ENCODE data around the gene TTBK2.

The TTBK2 gene

DNA sequence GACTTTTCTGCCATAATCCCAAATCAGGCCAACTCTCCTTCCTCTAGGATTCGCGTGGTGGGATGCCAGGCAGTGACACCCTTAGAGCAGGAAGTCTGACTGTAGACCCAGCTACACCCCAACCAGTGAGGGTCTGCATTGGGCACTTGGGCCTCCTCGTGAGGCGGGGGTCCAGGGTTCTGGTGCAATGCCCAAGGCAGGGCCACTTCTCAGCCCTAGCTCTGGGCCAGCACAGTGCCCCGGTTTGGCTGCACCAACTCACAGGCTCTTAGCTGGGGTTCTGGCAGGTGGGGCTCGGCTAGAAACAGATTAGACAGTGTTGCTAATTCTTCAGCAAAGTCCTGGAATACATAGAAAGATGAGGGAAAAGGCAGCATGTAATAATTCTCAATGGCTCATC is 196.3 kb downstream of the TTBK2 start:
- DNase-seq = no peak

DNA sequence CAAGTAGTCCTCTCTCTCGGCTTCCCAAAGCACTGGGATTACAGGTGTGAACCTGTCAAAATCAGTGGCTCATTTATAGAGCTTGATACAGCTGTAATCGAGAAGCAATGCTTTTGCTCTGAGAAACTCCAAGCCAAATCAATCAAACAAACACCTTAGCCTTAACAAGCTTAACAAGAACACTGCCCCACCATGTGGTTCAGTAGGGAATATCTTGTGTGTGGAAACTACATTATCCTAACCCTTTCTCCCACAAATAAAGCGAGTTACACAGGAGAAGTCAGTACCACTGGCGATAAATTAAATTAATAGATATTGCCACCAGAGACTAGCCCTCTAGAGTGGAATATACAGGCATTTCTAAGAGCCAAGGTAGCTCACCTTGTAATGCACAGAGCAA is 197.5 kb downstream of the TTBK2 start:
- no peak for DNase-seq

DNA sequence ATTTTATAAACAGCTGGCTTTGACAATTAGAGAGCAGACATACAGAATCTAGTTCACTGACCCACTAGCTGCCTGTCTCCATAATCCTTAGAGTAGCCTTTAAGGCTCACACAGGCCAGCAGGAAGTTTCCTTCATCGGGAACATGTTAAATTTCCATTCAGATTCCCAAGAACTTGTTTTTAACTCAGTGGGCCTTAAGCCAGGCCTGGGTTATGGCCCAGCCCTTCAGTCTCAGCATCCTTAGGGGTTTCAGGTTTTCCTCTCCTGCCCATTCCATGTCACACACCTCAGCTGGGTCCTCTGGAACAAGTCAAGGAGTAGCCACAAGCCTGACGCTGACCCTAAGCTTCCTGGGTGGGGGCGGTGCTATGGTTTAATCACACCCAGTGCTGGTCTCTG is 198.7 kb downstream of the TTBK2 start:
- DNase-seq = no peak

DNA sequence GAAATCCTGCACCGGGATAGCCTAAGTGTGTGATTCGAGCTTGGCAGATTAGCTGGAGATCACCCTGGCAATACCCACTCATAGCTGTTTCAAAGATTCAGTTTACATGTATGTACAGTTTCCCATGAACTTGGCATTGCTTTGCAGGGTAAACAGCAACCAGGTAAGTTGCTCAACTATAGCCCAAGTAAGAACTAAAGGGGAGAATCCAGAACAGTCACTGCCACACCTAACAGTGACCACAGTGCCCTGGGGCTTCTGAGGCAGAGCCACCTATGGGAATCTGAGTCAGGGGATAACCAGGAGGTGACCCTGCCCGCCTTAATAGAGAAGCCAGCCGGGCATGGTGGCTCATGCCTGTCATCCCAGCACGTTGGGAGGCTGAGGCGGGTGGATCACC is 199.6 kb downstream of the TTBK2 start:
- DNase-seq = no peak

DNA sequence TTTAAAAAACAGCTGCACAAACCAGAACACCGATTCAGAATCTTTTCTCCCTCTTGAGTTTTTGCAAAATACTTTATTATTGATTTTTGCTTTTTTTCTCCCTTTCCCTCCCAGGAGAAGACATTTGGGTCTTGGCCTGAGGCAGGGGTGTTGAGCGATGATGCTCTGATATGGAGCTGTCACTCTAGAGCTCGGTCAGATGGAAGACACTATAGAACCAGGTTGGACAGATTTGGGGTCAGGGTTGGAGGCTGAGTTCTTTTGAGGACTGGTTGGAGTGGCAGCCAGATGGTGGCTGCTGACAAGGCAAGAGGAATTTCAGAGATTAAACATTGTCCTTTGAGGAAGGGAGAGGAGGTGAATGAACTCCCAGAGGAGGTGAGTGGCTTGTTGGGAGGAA is 200.5 kb downstream of the TTBK2 start:
- DNase-seq = no peak

DNA sequence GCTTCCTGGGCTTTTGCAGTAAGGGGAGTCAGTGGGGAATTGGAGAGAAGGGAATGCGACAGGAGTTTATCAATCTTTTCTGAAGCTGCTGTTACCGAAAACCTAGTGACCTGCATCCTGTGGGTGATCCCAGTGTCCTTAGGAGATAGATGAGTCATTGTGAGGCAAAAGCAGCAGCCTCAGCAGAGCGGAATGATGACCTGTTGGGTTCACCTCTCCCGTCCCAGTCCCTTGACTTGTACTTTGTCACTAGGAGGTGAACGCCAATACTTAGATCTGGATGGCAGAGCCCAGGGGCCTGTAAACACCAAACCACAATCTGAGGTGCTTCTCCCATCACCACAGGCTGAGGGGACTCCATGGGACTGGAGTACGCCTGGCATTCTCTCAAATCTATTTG is 201.5 kb downstream of the TTBK2 start:
- no peak for DNase-seq

DNA sequence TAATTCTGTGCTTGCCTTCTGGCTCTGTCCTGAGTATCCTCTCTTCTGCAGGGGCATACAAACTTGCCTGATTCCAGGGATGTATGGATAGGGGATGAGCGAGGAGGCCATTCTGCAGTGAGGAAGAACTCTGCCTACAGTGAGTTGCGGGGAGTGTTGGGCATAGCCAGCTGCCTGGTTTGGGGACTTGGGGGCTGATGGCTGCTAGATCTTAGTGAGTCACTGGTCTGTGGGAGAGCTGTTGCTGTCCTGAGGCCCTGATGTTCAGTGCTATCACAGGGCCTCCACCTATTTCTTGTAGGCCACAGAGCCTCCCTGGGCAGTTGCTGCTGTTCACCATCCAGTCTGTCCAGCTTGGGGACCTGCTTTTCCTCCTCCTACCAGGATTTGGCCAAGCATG is 204.0 kb downstream of the TTBK2 start:
- DNase-seq = no peak

DNA sequence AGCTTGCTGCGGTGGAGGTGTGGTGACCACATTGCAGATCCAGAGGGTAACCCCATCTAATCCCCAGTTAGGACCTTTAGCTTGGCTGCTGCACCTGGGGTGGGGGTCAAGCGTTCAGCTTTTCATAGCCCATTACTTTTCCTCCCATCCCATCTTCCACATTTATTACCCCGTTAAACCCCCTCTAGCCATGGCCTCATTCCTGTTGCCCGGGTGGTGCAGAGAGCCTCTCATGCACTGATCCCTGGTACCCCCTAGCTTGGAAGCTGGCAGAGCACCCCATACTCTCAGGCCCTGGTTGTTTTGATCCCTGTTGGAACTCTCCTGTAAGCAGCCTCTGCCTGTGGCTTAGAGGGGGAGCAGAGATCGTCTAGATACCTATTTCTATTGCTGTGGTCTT is 204.5 kb downstream of the TTBK2 start:
- DNase-seq = no peak

DNA sequence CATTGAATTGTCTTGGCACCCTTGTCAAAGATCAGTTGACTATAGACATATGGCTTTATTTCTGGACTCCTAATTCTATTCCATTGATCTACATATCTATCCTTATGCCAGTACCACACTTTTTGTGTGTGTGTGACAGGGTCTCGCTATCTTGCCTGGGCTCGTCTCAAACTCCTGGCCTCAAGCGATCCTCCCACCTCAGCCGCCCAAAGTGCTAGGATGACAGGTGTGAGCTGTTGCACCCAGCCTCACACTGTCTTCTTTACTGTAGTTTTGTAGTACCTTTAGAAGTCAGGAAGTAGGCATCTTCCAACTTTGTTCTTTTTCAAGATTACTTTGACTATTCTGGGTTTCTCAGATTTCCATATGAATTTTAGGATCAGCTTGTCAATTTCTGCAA is 208.0 kb downstream of the TTBK2 start:
- DNase-seq = no peak

DNA sequence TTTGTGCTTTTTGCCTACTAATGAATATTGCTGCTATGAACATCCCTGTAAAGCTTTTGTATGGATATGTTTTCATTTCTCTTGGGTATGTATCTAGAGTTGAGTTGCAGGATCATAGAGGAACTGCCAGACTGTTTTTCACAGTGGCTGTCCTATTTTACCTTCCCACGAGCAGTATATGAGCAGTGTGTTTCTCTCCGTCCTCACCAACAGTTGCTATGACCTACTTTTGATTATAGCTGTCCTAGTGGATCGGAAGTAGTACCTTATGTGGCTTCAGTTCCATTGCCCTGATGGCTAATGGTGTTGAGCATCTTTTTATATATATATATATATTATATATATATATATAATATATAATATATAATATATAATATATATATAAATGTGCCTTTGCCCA is 208.8 kb downstream of the TTBK2 start:
- no peak for DNase-seq

DNA sequence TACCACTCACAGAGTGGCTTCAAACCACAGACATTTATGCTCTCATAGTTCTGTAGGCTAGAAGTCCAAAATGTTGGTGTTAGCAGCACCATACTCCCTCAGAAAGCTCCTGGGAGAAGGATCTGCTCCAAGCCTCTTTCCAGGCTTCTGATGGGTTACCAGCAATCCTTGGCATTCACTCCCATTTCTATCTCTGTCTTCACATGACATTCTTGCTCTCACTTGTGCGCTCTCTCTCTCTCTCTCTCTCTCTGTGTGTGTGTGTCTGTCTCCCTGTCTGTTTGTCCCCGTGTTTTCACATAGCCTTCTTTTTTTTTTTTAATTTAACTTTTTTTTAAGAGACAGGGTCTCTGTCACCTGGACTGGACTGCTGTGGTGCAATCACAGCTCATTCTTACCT is 209.9 kb downstream of the TTBK2 start:
- no peak for DNase-seq

DNA sequence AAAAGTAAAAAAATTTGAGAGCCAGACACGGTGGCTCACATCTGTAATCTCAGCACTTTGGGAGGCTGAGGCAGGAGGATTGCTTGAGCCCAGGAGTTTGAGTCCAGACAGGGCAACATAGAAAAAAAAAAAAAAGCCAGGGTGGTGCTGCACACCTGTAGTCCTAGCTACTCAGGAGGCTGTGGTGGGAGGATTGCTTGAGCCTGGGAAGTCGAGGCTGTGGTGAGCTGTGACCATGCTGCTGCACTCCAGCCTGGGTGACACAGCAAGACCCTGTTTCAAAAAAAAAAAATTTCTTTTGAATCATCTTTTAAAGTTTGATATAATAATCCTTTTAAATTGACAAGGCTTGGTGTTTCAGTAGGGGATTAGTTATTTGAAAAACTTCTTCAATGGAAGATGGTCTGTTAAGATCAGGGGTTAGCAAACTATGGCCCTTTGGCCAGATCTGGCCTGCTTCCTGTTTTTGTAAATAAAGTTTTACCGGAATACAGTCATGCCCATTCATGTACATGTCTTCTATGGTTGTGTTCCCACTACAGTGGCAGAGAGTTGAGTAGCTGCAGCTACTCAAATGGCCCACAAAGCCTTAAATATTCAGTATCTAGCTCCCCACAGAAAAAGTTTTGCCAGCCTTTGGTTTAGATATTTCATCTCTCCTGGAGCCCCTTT is 212.6 kb downstream of the TTBK2 start:
- no peak for DNase-seq

DNA sequence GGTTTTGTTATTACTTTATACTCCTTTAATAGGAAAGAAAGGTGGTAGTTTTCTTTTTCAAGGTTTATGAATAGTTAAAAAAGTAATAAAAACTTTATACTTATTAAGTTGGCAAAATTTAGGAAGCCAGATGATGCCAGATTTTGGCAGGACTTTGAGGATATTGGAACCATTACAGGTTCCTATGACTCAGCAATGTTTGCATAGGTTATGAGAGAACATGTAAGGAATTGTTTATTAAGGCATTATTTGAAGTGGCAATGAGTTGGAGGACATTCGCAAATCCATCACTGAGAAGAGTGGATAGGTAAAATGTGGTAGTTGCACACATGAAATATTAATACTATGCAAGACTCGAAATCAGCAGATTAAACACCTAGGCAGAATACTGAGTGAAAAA is 213.5 kb downstream of the TTBK2 start:
- no peak for DNase-seq

DNA sequence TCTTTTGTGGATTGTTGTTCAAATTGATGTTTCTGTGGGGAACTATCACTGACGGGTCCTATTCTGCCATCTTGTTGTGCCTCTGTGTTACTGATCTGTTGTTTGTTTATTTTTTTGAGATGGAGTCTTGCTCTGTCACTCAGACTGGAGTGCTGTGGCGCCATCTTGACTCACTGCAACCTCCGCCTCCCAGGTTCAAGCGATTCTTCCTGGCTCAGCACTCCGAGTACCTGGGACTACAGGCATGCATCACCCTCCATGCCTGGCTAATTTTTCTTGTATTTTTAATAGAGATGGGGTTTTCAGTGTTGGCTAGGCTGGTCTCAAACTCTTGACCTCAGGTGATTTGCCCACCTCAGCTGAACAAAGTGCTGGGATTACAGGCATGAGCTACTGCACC is 215.2 kb downstream of the TTBK2 start:
- DNase-seq = no peak

DNA sequence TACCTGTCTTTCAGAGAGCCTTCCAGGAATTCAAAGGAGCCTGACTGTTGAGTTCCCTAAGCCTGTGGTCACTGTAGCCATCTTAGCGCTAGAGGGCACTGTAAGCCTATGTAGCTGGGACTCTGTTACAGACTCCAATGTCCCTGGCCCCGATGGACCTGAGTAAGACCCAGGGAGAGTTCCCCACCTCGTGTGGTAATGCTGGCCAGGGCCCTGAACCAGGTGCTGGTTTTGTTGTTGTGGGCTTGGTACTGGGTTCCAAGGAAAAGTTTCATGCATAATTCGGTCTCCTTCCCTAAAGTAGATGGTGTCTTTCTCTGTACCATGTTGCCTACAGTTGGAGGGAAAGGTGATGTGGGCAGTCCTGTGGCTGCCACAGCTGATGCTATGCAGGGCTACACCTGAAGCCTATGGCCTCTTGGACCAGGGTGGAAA is 216.1 kb downstream of the TTBK2 start:
- peak; percentile 66 for DNase-seq

DNA sequence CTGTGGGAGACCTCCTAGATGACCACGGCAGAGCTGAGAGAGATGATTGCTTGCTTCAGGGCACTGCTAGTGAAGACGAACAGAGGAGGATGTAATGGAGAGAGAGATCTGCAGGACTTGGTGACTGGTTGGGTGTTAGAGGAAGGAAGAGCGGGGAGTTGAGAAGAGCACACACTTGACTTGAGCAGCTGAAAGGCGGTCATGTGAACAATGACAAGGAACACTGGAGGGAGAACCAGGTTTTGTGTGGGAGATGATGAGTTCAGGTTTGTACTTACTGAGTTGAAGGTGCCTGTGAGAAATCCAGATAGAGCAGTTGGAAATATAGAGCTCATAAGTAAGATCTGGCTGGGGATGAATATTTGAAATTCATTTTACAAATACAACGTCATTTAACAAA is 224.0 kb downstream of the TTBK2 start:
- DNase-seq = no peak

DNA sequence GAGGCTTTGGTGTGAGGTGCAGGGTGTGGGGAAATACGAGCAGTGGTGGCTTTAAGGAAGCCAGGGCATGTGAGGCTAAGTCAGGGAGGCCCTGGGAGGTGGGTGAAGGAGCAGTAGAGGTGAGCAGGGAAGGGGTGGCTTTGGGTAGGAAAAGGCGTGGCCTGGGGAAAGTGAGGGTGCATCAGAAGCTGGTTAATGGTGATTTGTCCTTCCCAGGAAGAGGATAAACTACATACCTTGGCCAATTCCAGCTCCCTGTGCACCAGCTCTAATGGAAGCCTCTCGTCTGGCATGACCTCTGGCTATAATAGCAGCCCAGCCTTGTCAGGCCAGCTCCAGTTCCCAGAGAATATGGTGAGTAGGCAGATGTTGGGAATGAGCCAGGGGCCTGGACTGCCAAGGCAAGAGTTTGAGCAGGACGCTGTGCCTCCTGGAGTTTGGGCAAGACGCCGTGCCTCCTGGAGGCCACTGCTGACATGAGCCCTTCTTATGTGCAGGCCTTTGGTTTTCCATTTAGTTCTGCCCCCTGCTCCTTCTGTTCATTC is 225.0 kb downstream of the TTBK2 start:
- no peak for DNase-seq

DNA sequence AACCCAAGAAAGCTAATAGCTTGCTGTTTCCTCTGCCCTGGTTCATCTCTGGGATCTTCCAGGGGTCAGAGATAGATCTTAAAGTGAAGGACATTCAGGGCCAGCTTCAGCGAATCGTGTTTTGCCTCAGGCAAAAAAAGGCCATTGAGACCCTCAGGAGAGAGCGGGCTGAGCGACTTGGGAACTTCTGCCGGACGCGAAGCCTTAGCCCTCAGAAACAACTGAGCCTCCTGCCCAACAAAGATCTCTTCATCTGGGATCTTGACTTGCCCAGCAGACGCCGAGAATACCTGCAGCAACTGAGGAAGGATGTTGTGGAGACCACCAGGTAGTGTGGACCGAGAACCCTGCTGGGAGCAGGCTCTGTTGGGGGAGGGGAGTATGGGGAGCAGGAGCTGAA is 226.2 kb downstream of the TTBK2 start:
- DNase-seq = no peak

DNA sequence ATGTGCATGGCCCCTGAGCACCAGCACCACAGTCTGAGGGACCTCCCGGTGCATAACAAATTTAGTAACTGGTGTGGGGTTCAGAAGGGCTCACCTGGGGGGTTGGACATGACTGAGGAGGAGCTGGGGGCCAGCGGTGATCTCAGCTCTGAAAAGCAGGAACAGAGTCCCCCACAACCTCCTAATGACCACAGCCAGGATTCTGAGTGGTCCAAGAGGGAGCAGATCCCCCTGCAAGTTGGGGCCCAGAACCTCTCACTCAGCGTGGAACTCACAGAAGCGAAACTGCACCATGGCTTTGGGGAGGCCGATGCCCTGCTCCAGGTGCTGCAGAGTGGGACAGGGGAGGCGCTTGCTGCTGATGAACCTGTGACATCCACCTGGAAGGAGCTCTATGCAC is 226.6 kb downstream of the TTBK2 start:
- DNase-seq = no peak

DNA sequence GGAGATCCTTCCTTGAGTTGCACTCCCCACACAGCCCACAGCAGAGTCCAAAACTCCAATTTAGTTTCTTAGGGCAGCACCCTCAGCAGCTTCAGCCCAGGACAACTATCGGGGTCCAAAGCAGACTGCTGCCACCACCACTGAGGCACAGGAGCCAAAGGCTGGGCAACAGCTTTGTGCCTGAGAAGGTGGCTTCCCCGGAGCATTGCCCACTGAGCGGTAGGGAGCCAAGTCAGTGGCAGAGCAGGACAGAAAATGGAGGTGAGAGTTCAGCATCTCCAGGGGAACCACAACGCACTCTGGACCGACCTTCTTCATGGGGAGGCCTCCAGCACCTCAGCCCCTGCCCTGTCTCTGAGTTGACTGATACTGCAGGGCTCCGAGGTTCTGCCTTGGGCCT is 227.1 kb downstream of the TTBK2 start:
- DNase-seq = no peak

DNA sequence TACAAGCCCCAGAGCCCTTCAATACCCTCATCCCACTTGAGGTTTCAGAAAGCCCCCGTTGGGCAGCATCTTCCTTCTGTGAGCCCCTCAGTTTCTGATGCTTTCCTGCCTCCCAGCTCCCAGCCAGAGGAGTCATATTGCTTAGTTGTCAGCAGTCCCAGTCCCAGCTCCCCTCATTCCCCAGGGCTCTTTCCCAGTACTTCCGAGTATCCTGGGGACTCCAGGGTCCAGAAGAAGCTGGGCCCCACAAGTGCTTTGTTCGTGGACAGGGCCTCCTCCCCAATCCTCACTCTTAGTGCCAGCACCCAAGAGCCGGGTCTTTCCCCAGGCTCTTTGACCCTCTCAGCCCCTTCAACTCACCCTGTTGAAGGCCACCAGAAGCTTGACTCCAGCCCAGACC is 227.6 kb downstream of the TTBK2 start:
- DNase-seq = no peak

DNA sequence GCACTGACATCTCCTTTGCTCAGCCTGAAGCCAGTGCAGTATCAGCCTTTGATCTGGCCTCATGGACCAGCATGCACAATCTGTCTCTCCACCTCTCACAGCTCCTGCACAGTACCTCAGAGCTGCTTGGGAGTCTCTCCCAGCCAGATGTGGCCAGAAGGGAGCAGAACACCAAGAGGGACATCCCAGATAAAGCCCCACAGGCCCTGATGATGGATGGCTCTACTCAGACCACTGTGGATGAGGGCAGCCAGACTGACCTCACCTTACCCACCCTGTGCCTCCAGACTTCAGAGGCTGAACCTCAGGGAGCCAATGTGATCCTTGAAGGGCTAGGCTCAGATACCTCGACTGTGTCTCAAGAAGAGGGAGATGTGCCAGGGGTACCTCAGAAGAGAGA is 228.0 kb downstream of the TTBK2 start:
- DNase-seq = no peak

DNA sequence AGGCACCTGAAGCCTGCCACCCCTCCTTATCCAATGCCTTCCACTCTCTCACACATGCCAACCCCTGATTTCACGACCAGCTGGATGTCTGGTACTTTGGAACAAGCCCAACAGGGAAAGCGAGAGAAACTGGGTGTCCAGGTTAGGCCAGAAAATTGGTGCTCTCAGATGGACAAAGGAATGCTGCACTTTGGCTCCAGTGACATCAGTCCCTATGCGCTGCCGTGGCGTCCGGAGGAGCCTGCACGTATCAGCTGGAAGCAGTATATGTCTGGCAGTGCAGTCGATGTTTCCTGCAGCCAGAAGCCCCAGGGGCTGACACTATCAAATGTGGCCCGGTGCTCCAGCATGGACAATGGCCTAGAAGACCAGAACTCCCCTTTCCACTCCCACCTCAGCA is 228.8 kb downstream of the TTBK2 start:
- DNase-seq = no peak

DNA sequence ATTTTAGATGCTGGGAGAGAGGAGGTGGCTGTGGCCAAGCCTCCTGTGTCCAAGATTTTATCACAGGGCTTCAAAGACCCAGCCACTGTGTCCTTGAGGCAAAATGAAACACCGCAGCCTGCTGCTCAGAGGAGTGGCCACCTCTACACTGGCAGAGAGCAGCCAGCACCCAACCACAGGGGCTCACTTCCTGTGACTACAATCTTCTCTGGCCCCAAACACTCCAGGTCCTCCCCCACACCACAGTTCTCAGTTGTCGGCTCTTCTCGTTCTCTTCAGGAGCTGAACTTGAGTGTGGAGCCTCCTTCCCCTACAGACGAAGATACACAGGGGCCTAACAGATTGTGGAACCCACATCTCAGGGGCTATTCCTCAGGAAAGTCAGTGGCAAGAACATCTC is 229.3 kb downstream of the TTBK2 start:
- DNase-seq = no peak
